ENCODE data around the gene XPO6. TPM values are rescaled to one million over a fixed set of nuclear protein-coding genes. Genes with fewer than 3 reads are reported as not detected.

XPO6 gene
- polyA plus RNA-seq, 1 of the 3 experiments (the other 2 are of a cell fraction) = 97.1 TPM

DNA sequence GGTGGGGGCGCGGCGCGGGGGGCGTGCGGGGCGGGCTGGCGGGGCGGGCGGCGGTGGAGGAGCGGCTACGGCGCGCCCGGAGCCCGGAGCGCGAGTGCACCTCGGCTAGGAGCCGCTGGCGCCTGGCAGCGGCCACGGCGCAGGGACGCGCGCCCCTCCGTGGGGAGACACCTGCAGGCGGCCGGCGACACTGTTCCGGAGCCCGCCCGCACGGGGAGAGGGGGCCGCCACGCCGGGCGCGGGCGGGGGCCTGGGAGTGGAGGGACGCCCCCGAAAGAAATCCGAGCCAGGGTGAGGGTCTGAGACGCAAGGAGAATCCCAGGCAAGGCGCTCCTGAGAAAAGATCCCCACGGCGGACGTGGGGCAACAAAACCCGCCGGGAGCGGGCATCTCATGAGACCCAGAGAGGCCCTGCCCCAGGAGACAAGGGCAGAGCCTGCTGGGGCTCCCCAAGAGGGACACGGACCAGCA lies 148.1 kb downstream of the XPO6 start, which contains the start of gene GSG1L:
TSS of gene GSG1L (minus strand) at position 124 of the 471 bp plus-strand sequence. CDS start 290 bp downstream, outside the sequence.
- Histone ChIP-seq H3K27ac (ENCODE audit: low read depth in 2 of 2, low read length in 1 of 2) (no peak within 1 kb of the TSS), H3K4me1 (ENCODE audit: control insufficient read depth in 1 of 2, insufficient read depth in 2 of 2, low read depth in 1 of 2, low read length in 1 of 2) (no peaks in the 10 kb centered on the region), H4K20me1 (ENCODE audit: insufficient read depth) (no peaks in the 10 kb centered on the region), H3K36me3 (replicated peaks in 1 of 2; ENCODE audit: control insufficient read depth in 1 of 2, insufficient read depth in 2 of 2, low read length in 1 of 2) (no peaks in the 10 kb centered on the region), H3K4me2 (no peak within 1 kb of the TSS), H3K9me2 (no peaks in the 10 kb centered on the region), H3K4me3 (ENCODE audit: low read depth in 2 of 2, low read length in 1 of 2) (peak within 1 kb of the TSS in 1 of 2 experiments; percentile 31; a peak in 2 of 4 replicates), H2AFZ (ENCODE audit: low read depth) (no peak within 1 kb of the TSS), H3F3A (replicated peaks; ENCODE audit: insufficient read depth) (no peaks in the 10 kb centered on the region), H3K9me3 (no peaks in the 10 kb centered on the region), H3K27me3 (ENCODE audit: insufficient read depth) (peaks cover 34% of the 10 kb centered on the region), H3K79me2 (ENCODE audit: insufficient read depth) (no peaks in the 10 kb centered on the region), H3K9ac (no peak within 1 kb of the TSS)
- 10% methylated on average over 2 of the region's 54 CpGs for WGBS (ENCODE audit: low lambda C conversion rate)
- TF ChIP-seq MEF2A (IDR thresholded peaks at IDR 0.05; ENCODE audit: borderline replicate concordance, low read depth) = no peak
- TF ChIP-seq RAD21 (IDR thresholded peaks at IDR 0.05; ENCODE audit: low read length) = peak; percentile 28; the same call in 1 of the 2 replicates
- no peak for TF ChIP-seq FOXJ3 (CRISPR knock-in tag; IDR thresholded peaks at IDR 0.05)
- TF ChIP-seq SMC3 (IDR thresholded peaks at IDR 0.05; ENCODE audit: low read depth, low read length) = peak; percentile 26
- DNase-seq = peak; percentile 83
- ChIA-PET POLR2A (no interaction called here), CTCF (interaction anchor here (0.6 to 14.1 kb wide), 11 partner anchors 7 to 447 kb away, joined by 3 to 172 read pairs (median 4); no protein-coding TSS in a partner anchor)

DNA sequence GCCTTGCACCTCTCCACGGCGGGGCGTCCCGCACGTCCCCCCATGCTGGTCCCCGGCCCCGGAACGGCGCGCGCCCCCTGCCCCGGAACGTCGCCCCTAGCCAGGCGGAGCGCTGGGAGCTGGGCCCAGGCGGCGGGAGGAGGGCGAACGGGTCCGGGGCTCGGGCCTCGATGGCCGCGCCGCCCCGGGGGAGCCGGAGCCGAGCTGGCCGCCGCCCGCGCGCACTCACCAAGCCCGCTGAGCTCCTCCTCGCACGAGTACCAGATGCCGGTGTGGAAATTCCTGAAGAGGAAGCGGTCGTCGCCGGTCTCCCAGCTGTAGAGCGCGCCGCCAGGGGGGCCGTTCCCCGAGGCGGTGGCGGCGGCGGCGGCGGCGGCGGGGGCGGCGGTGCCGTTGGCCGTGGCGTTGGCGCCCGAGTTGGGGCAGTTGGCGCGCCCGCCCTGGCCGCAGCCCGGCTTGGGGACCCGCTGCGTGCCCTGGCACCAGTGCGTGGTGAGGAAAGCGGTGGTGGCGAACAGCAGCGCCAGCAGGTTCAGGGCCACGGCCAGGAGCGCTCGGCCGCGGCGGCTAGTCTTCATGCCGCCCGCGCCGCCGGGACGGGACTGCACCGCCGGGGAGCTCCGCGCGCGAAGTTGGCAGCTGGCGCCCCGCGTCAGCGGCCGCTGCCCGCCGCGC lies 148.8 kb downstream of the XPO6 start:
- WGBS (ENCODE audit: low lambda C conversion rate) = no CpG with 5 or more reads among the region's 99 CpGs
- no peaks in the 10 kb centered on the region for H3K9me2 ChIP-seq
- TF ChIP-seq MEF2A (IDR thresholded peaks at IDR 0.05; ENCODE audit: borderline replicate concordance, low read depth) = no peak
- H3K79me2 ChIP-seq (ENCODE audit: insufficient read depth) = no peaks in the 10 kb centered on the region
- H3K27me3 ChIP-seq (ENCODE audit: insufficient read depth) = peaks cover 34% of the 10 kb centered on the region
- peak; percentile 71 for DNase-seq
- H3K9me3 ChIP-seq = no peaks in the 10 kb centered on the region
- no peaks in the 10 kb centered on the region for H3K4me1 ChIP-seq (ENCODE audit: control insufficient read depth in 1 of 2, insufficient read depth in 2 of 2, low read depth in 1 of 2, low read length in 1 of 2)
- H3K9ac ChIP-seq = no peak overlapping the region
- no peaks in the 10 kb centered on the region for H3K36me3 ChIP-seq (replicated peaks in 1 of 2; ENCODE audit: control insufficient read depth in 1 of 2, insufficient read depth in 2 of 2, low read length in 1 of 2)
- H3K27ac ChIP-seq (ENCODE audit: low read depth in 2 of 2, low read length in 1 of 2) = no peak overlapping the region
- H2AFZ ChIP-seq (ENCODE audit: low read depth) = no peak overlapping the region
- H4K20me1 ChIP-seq (ENCODE audit: insufficient read depth) = no peaks in the 10 kb centered on the region
- CTCF ChIA-PET = interaction anchor here (0.6 to 14.1 kb wide), 10 partner anchors 8 to 506 kb away, joined by 3 to 172 read pairs (median 6); no protein-coding TSS in a partner anchor
- POLR2A ChIA-PET = no interaction called here
- H3K4me2 ChIP-seq = no peak overlapping the region
- peak overlapping the region in 1 of 2 experiments; percentile 31; a peak in 2 of 4 replicates for H3K4me3 ChIP-seq (ENCODE audit: low read depth in 2 of 2, low read length in 1 of 2)
- H3F3A ChIP-seq (replicated peaks; ENCODE audit: insufficient read depth) = no peaks in the 10 kb centered on the region

DNA sequence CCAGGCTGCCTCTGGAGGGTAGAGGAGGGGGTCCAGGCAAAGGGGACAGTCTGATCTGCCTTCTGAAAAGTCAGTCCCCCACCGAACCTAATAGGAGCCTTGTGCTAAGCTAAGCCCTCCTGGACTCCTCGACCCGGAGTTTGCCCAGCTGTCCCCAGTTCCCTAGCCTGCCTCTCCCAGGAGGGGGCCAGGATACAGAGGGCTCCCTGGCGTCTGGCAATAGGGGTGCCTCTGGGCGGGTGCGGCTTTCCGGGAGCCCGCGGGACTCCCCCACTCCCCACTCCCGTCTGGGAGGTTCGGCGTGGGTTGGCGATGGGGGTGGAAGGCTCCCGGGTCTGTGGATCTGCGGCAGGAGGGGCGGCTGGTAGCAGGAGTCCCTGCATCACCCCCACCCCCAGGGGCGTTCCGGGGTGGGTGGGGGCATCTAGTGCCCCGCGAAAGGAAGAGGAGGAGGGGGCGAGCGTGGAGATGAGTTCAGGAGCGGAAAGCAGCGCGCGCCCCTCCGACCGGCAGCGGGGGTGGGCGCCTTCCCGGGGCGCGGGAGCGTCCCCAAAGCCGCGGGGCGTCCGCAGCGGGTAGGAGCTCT lies 149.4 kb downstream of the XPO6 start:
- H3K4me2 ChIP-seq = no peak overlapping the region
- CTCF ChIA-PET = interaction anchor here (0.7 to 14.1 kb wide), 7 partner anchors 9 to 457 kb away, joined by 3 to 172 read pairs (median 11); no protein-coding TSS in a partner anchor
- 16% methylated on average over 6 of the region's 39 CpGs for WGBS (ENCODE audit: low lambda C conversion rate)
- no peaks in the 10 kb centered on the region for H3K36me3 ChIP-seq (replicated peaks in 1 of 2; ENCODE audit: control insufficient read depth in 1 of 2, insufficient read depth in 2 of 2, low read length in 1 of 2)
- no peaks in the 10 kb centered on the region for H3F3A ChIP-seq (replicated peaks; ENCODE audit: insufficient read depth)
- no peak overlapping the region for H3K27ac ChIP-seq (ENCODE audit: low read depth in 2 of 2, low read length in 1 of 2)
- H3K4me1 ChIP-seq (ENCODE audit: control insufficient read depth in 1 of 2, insufficient read depth in 2 of 2, low read depth in 1 of 2, low read length in 1 of 2) = no peaks in the 10 kb centered on the region
- POLR2A ChIA-PET = no interaction called here
- no peak overlapping the region for H3K9ac ChIP-seq
- peak; percentile 53 for DNase-seq
- no peak overlapping the region for H3K4me3 ChIP-seq (ENCODE audit: low read depth in 2 of 2, low read length in 1 of 2)
- no peaks in the 10 kb centered on the region for H3K9me2 ChIP-seq
- H3K27me3 ChIP-seq (ENCODE audit: insufficient read depth) = peaks cover 34% of the 10 kb centered on the region
- no peaks in the 10 kb centered on the region for H4K20me1 ChIP-seq (ENCODE audit: insufficient read depth)
- H3K79me2 ChIP-seq (ENCODE audit: insufficient read depth) = no peaks in the 10 kb centered on the region
- H3K9me3 ChIP-seq = no peaks in the 10 kb centered on the region
- H2AFZ ChIP-seq (ENCODE audit: low read depth) = no peak overlapping the region
- TF ChIP-seq, protein P1, sequence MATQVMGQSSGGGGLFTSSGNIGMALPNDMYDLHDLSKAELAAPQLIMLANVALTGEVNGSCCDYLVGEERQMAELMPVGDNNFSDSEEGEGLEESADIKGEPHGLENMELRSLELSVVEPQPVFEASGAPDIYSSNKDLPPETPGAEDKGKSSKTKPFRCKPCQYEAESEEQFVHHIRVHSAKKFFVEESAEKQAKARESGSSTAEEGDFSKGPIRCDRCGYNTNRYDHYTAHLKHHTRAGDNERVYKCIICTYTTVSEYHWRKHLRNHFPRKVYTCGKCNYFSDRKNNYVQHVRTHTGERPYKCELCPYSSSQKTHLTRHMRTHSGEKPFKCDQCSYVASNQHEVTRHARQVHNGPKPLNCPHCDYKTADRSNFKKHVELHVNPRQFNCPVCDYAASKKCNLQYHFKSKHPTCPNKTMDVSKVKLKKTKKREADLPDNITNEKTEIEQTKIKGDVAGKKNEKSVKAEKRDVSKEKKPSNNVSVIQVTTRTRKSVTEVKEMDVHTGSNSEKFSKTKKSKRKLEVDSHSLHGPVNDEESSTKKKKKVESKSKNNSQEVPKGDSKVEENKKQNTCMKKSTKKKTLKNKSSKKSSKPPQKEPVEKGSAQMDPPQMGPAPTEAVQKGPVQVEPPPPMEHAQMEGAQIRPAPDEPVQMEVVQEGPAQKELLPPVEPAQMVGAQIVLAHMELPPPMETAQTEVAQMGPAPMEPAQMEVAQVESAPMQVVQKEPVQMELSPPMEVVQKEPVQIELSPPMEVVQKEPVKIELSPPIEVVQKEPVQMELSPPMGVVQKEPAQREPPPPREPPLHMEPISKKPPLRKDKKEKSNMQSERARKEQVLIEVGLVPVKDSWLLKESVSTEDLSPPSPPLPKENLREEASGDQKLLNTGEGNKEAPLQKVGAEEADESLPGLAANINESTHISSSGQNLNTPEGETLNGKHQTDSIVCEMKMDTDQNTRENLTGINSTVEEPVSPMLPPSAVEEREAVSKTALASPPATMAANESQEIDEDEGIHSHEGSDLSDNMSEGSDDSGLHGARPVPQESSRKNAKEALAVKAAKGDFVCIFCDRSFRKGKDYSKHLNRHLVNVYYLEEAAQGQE (IDR thresholded peaks at IDR 0.05; ENCODE audit: low read depth, low read length) = no peak
- no peak for TF ChIP-seq NFIC (IDR thresholded peaks at IDR 0.05; ENCODE audit: borderline replicate concordance)
- no peak for TF ChIP-seq SIN3A (IDR thresholded peaks at IDR 0.05; ENCODE audit: borderline replicate concordance, low read depth, low read length)
- no peak for TF ChIP-seq EZH2phosphoT487 (IDR thresholded peaks at IDR 0.05; ENCODE audit: borderline replicate concordance, low read depth)
- no peak for TF ChIP-seq YY1 (IDR thresholded peaks at IDR 0.05; ENCODE audit: low read depth)
- no peak for TF ChIP-seq RFX5 (IDR thresholded peaks at IDR 0.05; ENCODE audit: low read length)
- no peak for TF ChIP-seq TCF12 (IDR thresholded peaks at IDR 0.05)
- TF ChIP-seq, protein P2, sequence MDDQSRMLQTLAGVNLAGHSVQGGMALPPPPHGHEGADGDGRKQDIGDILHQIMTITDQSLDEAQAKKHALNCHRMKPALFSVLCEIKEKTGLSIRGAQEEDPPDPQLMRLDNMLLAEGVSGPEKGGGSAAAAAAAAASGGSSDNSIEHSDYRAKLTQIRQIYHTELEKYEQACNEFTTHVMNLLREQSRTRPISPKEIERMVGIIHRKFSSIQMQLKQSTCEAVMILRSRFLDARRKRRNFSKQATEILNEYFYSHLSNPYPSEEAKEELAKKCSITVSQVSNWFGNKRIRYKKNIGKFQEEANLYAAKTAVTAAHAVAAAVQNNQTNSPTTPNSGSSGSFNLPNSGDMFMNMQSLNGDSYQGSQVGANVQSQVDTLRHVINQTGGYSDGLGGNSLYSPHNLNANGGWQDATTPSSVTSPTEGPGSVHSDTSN (IDR thresholded peaks at IDR 0.05) = no peak
- TF ChIP-seq TEAD4 (IDR thresholded peaks at IDR 0.05; ENCODE audit: borderline replicate concordance, insufficient read depth) = no peak
- no peak for TF ChIP-seq GATA2 (CRISPR knock-in tag; IDR thresholded peaks at IDR 0.05)
